AG09319 (cell line): Measurements from ENCODE around the gene SUN3.
A peak's percentile ranks its signal among the peaks of the same experiment; 100 is the strongest.
"Not testable (repeated sequence)": the region's sequence is repeated elsewhere in the genome, so short reads cannot be mapped to it uniquely, and the experiment has no call there.

Experiments
- DNase-seq: peaks from one replicate; pipeline ENCODE4 v3.0.0-alpha.2; 2010; ENCODE audit warnings: low read depth; ENCODE audit errors: extremely low read depth
- TF ChIP-seq, protein P1 (sequence below): IDR thresholded peaks from 2 replicates; pipeline ENCODE4 v1.5.1; 2011; ENCODE audit warnings: low read depth, mild to moderate bottlenecking, inconsistent platforms, low read length, moderate library complexity

SUN3 gene

DNA sequence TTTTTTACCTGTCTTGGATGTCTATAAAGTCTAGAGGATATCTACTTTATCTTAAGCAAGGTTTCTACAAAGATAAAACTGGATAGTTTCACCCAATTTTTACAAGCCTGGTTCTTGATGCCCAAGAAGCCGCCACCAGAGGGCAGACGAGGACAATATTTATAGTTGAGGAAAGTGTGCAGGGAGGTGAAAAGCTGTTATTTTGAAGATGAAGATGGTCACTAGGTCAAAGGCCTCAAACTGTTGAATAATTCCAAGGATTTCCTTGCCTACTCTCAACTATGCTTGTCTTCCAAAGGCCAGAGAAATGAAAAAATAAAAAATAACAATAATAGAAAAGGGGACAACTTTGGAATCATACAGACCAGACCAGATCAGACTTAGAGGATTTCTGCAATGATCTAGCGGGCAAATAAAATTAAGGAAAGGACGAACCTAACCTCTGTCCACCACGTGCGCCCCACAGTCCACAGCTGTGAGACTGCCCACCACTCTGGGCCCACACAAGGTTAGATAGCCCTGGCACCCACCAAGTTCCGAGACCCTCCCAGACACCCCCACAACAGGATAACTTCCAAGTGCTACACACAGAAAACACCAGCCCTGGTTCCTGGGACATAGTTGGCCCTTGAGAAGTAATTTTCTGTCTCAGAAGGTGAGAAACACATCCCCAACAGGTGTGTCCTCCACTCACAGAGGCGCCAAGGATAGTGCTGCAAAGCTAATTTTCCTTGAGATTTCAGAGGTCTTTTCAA lies 83.5 kb downstream of the SUN3 start:
- TF ChIP-seq, protein P1, sequence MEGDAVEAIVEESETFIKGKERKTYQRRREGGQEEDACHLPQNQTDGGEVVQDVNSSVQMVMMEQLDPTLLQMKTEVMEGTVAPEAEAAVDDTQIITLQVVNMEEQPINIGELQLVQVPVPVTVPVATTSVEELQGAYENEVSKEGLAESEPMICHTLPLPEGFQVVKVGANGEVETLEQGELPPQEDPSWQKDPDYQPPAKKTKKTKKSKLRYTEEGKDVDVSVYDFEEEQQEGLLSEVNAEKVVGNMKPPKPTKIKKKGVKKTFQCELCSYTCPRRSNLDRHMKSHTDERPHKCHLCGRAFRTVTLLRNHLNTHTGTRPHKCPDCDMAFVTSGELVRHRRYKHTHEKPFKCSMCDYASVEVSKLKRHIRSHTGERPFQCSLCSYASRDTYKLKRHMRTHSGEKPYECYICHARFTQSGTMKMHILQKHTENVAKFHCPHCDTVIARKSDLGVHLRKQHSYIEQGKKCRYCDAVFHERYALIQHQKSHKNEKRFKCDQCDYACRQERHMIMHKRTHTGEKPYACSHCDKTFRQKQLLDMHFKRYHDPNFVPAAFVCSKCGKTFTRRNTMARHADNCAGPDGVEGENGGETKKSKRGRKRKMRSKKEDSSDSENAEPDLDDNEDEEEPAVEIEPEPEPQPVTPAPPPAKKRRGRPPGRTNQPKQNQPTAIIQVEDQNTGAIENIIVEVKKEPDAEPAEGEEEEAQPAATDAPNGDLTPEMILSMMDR, result peak; percentile 79
- peak; percentile 28 for DNase-seq

DNA sequence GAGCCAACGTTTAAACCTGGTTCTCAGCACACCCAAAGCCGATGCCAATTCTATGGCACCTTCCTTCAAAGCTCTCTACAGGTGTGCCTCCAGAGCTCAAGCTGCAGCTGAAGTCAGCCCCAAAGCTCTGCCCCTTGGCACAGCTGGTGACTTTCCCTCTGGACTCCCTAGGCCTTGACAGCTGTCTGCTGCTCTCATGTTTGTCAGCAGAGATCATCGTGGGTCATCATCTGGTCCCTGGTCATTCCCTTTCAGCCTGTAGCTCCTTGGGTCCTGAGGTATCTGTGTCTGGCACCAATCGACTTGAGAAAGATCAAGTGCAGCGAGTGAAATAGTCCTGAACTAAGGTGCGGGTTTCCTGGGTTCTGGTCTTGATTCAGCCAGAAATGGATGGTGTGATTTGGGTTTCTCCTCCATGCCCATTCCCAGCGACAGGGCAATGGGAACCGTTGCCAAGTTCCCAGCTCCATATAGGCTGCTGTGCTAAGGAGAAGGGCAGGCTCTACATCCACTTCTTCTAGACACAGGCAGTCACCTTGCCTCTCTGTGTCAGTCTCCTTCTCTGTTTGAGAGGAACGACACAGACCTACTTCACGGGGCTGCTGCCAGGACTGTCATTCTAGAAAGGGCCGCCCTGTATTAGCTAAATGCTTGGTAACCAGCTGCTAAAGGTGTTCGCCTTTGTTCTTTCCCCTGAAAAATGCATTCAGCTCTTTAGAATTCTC lies 84.2 kb downstream of the SUN3 start:
- TF ChIP-seq, protein P1, result no peak
- DNase-seq, result no peak

DNA sequence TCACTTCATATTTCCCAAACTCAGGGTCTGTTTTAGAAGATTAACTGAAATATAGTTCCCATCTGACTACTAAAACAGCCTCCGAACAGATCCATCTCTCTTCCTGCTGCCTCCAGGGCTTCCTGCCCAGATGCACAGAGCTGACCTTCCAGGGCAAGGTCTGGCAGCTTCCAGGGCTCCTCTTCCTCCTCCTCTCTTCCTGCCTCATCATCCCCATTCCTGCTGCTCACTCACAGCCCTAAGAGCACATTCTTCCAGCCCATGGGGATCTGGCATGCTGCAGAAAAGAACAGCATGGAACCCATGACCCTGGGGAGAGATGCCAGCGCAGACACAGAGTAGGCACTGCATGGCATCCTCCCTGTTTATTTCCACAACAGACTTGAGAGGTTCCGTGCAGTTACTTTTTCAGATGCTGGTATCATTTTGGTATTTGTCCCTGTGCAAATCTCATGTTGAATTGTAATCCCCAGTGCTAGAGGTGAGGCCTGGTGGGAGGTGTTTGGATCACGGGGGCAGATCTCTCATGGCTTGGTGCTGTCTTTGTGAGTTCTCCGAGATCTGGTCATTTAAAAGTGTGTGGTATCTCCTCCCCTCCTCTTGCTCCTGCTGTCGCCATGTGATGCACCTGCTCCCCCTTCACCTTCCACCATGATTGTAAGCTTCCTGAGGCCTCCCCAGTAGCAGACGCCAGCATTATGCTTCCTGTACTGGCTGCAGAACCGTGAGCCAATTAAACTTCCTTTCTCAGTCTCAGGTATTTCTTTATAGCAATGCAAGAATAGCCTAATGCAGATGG lies 85.0 kb downstream of the SUN3 start:
- TF ChIP-seq, protein P1, result no peak

DNA sequence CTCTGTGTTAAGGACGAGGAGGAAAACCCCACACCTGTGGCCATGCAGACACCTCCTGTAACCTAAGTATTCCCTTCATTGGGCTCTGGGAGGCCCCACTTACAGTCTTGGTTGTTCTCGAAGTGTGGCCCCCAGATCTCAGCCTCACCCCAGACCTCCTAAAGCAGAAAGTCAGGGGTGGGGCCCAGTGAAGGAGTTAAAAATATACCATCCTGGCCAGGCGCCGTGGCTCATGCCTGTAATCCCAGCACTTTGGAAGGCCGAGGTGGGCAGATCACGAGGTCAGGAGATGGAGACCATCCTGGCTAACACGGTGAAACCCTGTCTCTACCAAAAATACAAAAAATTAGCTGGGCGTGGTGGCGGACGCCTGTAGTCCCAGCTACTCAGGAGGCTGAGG lies 86.3 kb downstream of the SUN3 start:
- DNase-seq, result not testable (repeated sequence)

More for the DNA sequence above, 85.0 kb downstream of the SUN3 start:
- DNase-seq, result no peak

DNA sequence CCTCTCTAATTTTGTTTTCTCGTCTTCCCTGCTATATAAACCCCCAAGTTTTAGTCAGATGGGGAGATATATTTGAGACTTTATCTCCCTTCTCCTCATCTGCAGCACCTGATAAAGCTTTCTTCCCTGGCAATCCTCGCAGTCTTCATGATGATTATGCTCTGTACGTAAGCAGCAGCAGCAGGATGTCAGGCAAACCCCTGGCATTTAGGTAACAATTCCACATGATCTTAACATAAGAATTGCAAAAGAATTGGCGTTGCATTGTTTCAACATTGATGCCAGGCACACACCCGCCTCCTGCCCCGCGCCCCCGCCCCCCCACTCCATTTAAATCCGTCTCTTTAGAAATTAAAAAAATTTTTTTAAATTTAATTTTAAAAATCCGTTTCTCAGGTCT lies 86.8 kb downstream of the SUN3 start:
- TF ChIP-seq, protein P1, result no peak
- no peak for DNase-seq

DNA sequence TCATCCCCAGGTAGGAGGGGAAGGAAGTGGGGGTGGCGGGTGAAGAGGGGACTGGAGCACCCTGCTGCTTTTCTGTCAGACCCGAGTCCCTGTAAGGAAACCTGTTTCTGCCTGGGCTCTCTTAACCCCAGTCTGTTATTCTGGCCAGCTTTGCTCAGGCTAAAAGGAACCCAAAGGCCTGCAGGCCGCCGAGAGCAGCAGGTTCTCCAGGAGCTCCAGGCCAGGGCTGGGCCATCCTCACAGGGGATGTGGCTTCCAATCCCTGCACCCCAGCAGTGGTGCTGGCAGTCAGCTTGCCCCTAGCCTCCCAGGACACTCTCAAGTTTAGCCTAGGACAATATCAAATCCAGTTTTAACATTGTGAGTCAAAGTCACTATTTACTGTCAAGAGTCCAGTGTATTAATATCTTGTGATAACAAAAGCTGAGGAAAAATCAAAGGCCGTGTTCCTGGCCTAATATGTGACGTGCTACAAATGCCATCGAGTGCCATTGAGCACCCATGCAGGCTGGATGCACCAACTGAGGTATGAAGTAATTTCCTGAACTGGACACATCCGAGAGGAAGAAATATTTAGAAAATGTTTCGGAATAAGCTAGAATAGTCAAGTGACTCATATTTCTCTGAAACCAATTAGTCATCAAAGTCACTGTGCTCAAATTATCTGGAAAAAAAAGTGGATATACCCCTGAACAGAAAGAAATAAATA lies 87.6 kb downstream of the SUN3 start:
- no peak for DNase-seq
- TF ChIP-seq, protein P1, result no peak
